Neural progenitor cell (in vitro differentiated cells): Measurements from ENCODE around the gene NEAT1.
A peak's percentile ranks its signal among the peaks of the same experiment; 100 is the strongest.

Experiments
- CTCF ChIP-seq: fragments of 200-600 bp; sonication (generic); IDR thresholded peaks from 2 replicates; pipeline ENCODE4 v1.5.1; 2017; ENCODE audit warnings: antibody characterized with exemption, mild to moderate bottlenecking
- EZH2 ChIP-seq: fragments of 200-600 bp; sonication (generic); IDR thresholded peaks from 2 replicates; pipeline ENCODE4 v1.6.1; 2017; ENCODE audit warnings: antibody characterized with exemption, mild to moderate bottlenecking, moderate library complexity

GRCh38 chr11:65432686-65433582 is 10.3 kb downstream of the NEAT1 start:
- TF ChIP-seq CTCF (peak; percentile 51), EZH2 (no peak)
